ENCODE data around the gene LOC101059915.
"Not testable (repeated sequence)": the region's sequence is repeated elsewhere in the genome, so short reads cannot be mapped to it uniquely, and the experiment has no call there.

The LOC101059915 gene

GRCh38 chrX:71637253-71637618, 30.1 kb upstream of the LOC101059915 start:
- in situ Hi-C loops (cut with HindIII; ENCODE audit: low sequenced_read_pairs) = no loop called here
- DNase-seq (ENCODE audit: low spot score) = no peak

DNA sequence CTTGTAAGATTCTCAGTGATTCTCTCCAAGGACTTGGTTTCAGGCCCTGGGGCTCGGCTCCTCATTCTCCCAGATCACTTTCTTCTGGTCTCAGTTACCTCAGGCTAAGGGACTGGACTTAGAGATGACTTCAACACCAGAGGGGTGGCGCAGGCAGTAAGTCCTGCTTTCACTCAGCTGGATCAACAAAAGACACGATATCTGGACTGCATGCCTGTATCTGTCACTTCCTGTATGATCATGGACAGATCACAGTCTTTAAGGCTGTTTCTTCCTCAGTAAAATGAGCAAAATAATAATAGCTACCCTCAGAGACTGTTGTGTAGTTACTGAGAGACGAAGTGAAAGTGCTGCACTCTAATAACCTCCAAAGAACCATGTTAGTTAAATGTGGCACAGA, 29.5 kb upstream of the LOC101059915 start:
- in situ Hi-C loops (cut with HindIII; ENCODE audit: low sequenced_read_pairs) = no loop called here

DNA sequence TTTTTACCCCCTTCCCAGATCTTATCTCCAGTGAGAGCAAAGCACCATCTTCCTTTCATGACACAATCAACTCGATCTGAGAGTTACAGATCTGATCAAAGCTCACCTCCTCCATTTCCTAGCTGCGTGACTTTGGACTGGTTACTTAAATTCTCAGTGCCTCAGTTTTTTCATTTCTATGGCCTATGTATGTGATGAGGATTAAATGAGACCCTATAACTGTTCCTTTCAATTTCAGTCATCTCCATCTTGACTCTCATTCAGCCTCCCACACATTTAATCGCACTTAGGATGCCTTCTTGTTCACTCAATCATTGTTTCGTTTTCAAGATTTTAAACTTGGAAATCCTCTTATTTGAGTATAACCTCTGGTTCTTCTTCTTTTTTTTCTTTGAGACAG, 28.9 kb upstream of the LOC101059915 start:
- no peak for DNase-seq (ENCODE audit: low spot score)
- in situ Hi-C loops (cut with HindIII; ENCODE audit: low sequenced_read_pairs) = no loop called here

More for the DNA sequence above, 29.5 kb upstream of the LOC101059915 start:
- DNase-seq (ENCODE audit: low spot score) = no peak

- in situ Hi-C loops (cut with HindIII; ENCODE audit: low sequenced_read_pairs) = no loop called here
- DNase-seq (ENCODE audit: low spot score) = no peak
Measured at GRCh38 chrX:71640002-71640401, 27.3 kb upstream of the LOC101059915 start.

DNA sequence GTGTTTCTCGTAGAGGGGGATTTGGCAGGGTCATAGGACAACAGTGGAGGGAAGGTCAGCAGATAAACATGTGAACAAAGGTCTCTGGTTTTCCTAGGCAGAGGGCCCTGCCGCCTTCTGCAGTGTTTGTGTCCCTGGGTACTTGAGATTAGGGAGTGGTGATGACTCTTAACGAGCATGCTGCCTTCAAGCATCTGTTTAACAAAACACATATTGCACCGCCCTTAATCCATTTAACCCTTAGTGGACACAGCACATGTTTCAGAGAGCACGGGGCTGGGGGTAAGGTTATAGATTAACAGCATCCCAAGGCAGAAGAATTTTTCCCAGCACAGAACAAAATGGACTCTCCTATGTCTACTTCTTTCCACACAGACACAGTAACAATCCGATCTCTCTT, 22.9 kb upstream of the LOC101059915 start:
- in situ Hi-C loops (cut with HindIII; ENCODE audit: low sequenced_read_pairs); DNase-seq (ENCODE audit: low spot score): not testable (repeated sequence)

DNA sequence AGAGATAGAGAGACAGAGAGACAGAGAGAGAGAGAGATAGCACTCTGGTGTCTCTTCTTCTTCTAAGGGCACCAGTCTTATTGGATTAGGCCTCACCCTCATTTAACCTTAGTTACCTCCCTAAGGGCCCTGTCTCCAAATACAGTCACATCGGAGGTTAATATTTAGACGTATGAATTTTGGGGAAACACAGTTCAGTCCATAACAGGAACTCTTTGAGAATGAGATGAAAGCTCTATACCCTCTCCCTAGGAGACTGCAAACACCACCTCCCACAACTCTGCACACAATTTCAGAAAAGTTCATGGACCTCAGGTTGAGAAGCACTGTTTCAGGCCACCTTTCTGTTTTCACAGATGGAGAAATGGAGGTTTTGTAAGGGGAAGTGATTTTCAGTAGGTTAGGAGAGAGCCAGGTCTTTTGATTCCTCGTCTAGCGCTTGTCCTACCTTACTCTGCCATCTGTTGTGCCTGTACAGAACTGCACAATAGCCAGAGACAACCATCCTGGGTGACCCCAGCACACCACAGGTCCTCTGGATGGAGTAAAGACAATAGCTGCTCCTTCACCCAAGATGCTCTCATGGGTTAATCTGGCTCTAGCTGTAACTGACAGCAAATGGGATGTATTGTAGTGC, 16.9 kb upstream of the LOC101059915 start:
- in situ Hi-C loops (cut with HindIII; ENCODE audit: low sequenced_read_pairs) = no loop called here
- DNase-seq (ENCODE audit: low spot score) = peak; percentile 13

- in situ Hi-C loops (cut with HindIII; ENCODE audit: low sequenced_read_pairs) = no loop called here
- DNase-seq (ENCODE audit: low spot score) = peak; percentile 57
Measured at GRCh38 chrX:71652405-71652804, 14.9 kb upstream of the LOC101059915 start.

- in situ Hi-C loops (cut with HindIII; ENCODE audit: low sequenced_read_pairs) = no loop called here
Measured at GRCh38 chrX:71653344-71653743, 14.0 kb upstream of the LOC101059915 start.

GRCh38 chrX:71657267-71657666, 10.1 kb upstream of the LOC101059915 start:
- in situ Hi-C loops (cut with HindIII; ENCODE audit: low sequenced_read_pairs) = no loop called here
- DNase-seq (ENCODE audit: low spot score) = no peak

More at GRCh38 chrX:71653344-71653743, 14.0 kb upstream of the LOC101059915 start:
- DNase-seq (ENCODE audit: low spot score) = no peak

DNA sequence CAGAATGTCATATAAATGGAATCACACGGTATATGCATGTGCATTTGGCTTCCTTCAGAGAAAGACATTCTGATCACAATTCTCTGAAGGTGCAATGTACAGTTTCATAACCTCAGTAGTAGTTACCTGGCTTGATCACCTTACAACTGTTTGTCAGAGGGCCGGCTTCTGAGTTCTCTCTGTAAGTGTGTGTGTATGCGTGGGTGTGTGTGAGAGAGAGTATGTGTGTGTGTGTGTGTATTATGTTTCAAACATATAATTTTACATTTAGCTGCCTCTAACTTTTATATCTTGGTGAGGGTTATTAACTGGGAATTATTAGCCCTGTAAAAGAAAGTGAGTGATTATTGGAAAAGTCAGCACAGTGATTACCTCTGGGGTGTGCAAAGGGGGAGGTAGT, 8.0 kb upstream of the LOC101059915 start:
- in situ Hi-C loops (cut with HindIII; ENCODE audit: low sequenced_read_pairs) = no loop called here

DNA sequence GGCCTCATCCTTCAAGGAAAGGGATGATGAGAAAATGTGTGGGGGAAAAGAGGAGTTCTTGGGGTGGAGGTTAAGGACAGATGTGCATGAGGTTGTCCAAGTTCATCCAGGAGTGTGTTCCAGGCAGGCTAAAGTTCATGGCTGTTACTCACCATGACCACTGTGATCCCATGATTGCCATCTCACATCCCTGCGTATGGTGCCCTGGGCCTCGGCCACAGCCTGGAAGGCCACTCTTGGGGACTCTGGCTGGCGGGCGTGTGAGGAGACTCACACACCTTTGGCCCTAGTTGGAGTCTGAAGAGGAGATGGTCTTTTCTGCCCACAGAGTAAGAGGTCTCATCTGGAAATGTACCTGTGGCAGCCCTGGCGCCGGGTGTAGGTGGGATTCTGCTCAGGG, 7.4 kb upstream of the LOC101059915 start:
- in situ Hi-C loops (cut with HindIII; ENCODE audit: low sequenced_read_pairs) = no loop called here
- no peak for DNase-seq (ENCODE audit: low spot score)

More for the DNA sequence above, 8.0 kb upstream of the LOC101059915 start:
- no peak for DNase-seq (ENCODE audit: low spot score)

DNA sequence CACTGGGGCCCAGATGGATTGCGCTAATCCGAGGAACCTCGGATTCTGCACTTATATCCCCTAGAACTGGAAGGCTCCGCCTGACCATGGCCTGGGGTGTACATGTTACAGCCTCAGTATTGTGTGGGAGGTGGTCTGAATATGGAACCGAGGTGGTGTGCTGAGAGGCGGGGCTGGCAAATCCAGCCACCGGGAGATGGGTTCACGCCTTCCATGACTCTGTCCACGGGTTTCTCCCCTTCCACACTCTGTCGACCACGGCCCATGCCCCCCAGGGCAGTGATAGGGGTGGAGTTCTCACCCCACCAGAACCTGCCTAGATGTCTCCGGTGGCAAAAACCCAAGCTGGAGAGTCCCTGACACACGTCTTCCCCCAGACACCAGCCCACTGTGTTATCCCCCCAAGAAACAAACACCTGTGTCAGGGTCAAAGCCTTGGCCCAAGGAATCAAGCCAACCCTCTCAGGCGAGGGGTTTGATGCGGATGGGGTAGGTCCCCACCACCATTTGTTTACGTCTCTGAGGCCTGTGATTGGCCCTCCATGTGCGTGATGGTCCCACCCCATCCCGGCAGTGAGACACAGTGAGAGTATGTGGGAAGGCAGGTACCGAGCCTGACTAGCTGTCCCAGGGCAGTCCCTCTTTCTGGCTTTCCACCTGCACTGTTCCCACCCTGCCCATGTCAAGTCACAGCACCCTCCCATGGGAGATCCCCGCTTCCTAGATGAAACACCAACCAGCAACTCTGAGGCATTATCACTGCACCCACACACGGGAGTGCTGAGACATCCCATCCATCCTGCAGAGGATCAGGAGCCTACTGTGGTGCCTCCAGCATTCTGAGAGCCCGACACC, 6.6 kb upstream of the LOC101059915 start:
- in situ Hi-C loops (cut with HindIII; ENCODE audit: low sequenced_read_pairs) = no loop called here
- no peak for DNase-seq (ENCODE audit: low spot score)

- DNase-seq (ENCODE audit: low spot score) = no peak
- in situ Hi-C loops (cut with HindIII; ENCODE audit: low sequenced_read_pairs) = no loop called here
Measured at GRCh38 chrX:71661919-71662318, 5.4 kb upstream of the LOC101059915 start.

- in situ Hi-C loops (cut with HindIII; ENCODE audit: low sequenced_read_pairs); DNase-seq (ENCODE audit: low spot score): not testable (repeated sequence)
Measured at GRCh38 chrX:71662654-71663053, 4.7 kb upstream of the LOC101059915 start.

DNA sequence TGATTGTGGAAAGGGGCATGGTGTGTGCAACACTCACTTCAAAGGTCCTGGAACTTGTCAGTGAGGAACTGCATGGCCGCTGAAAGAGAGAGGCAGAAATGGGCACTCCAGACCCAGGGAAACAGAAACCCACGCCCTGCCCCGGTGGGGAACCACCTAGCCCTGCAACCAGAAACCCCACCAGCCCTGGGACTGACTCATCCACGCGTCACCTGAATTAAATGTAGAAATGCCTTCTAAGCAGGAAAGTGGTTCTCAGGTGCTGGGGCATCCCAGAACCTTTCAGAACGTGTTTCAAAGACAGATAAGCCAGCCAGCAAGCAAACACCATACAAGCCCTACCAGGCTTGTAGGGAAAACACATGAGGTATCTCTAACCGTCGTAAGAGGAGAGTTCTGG, 4.1 kb upstream of the LOC101059915 start:
- in situ Hi-C loops (cut with HindIII; ENCODE audit: low sequenced_read_pairs); DNase-seq (ENCODE audit: low spot score): not testable (repeated sequence)

DNA sequence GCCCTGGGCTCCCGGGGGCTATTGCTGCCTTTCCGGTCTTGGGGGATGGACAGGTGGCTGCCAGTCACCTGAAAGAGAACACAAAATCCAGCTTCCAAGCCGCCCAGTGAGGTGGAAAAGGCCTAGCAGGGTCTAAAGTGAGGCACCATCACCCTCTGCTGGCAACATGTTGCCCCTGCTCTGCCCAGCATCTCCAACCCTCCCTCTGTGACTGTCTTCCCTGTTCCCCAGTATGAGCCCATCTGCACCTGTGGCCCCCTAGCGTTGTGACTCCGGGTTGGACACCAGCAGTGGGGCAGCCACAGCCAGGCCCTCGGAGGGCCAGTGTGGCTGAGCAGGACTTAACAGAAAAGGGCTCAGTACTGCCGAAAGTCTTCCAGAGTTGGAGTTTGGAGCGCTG, 3.1 kb upstream of the LOC101059915 start:
- in situ Hi-C loops (cut with HindIII; ENCODE audit: low sequenced_read_pairs) = not testable (repeated sequence)
- peak; percentile 34 for DNase-seq (ENCODE audit: low spot score)

GRCh38 chrX:71664889-71665491, 2.4 kb upstream of the LOC101059915 start:
- no peak for DNase-seq (ENCODE audit: low spot score)
- in situ Hi-C loops (cut with HindIII; ENCODE audit: low sequenced_read_pairs) = no loop called here

- DNase-seq (ENCODE audit: low spot score) = no peak
- in situ Hi-C loops (cut with HindIII; ENCODE audit: low sequenced_read_pairs) = no loop called here
Measured at GRCh38 chrX:71665747-71666146, 1.6 kb upstream of the LOC101059915 start.

DNA sequence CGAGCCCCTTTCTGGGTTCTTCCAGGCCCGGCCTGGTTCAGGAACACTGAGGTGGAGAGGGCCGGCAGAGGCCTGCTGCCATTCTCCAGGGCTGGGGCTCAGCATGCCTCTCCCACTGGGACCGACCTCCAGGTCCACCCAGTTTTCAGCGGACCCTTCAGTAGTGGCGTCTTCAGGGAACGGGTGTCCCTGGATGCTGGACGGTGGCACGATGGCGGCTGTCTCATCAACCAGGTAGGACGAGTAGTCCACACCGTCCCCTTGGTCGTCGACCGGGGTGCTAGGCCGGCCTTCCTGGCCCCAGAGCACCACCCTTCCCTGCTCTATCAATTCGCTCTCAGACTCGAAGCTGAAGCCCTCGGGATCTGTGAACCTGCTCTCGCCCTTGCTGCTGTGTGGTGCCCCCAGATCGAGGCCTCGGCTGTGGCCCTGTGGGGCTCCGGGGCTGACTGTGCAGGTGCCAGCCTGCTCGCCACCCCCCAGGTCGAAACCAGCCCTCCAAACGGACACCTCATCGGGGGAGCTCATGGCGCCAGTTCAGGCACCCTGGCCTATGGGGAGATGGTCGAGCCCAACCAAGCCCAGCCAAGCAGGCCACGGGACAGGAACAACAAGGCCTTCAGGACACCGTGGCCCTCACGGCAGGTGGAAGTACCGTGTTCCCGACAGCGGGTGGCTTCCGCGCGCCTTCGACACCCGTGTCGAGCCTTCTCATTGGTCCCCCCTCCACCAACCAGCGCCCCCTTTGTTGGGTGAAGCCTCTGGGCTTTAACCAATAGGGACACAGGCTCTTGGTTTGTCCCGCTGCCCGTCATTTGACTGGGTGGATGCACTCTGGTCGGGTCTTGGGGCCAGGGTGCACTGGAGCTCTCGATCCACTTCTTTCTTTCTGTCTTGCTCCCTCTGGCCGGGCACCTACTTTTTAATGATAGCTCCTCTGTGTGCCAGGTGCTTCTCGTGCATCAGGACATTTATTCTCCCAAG, 814 bp upstream of the LOC101059915 start:
- in situ Hi-C loops (cut with HindIII; ENCODE audit: low sequenced_read_pairs) = no loop called here
- no peak for DNase-seq (ENCODE audit: low spot score)
